Peyer's patch (tissue), 4 donors: ENCODE measurements around the gene ARMH1.

ENCODE experiments used
- CTCF ChIP-seq, 6 experiments: fragments of 450-650 bp in 4 of 6; fragments of 200-600 bp in 2 of 6; sonication (generic) in 1 of 6; IDR thresholded peaks; one replicate each; pipeline ENCODE4 v1.5.1; 2017 to 2019; ENCODE audit warnings: antibody characterized with exemption in 6 of 6, mild to moderate bottlenecking in 3 of 6, moderate library complexity in 1 of 6
- POLR2A ChIP-seq, 2 donors: fragments of 450-650 bp; IDR thresholded peaks; one replicate each; pipeline ENCODE4 v1.5.1; 2017; ENCODE audit warnings: antibody characterized with exemption in 2 of 2, mild to moderate bottlenecking in 2 of 2, moderate library complexity in 2 of 2

- TF ChIP-seq CTCF (IDR thresholded peaks at IDR 0.05) (no peak), POLR2A (IDR thresholded peaks at IDR 0.05) (peak; percentile 35 to 81)
Measured at GRCh38 chr1:44673675-44674112, 820 bp upstream of the ARMH1 start.
